ENCODE data around the gene RAB44. TPM values are rescaled to one million over a fixed set of nuclear protein-coding genes. Genes with fewer than 3 reads are reported as not detected.

RAB44 gene
- total RNA-seq, 1 experiment from 2014 or later: 0.11 TPM

GRCh38 chr6:36753671-36754405 lies 56.2 kb downstream of the RAB44 start:
- POLR2A ChIA-PET: interaction anchor here (0.6 kb wide), 1 partner anchor 29 kb away, joined by 3 read pairs; no protein-coding TSS in a partner anchor
- peaks cover 4% of the 10 kb centered on the region for H3K4me1 Mint-ChIP-seq
- no peak overlapping the region for H3K27ac Mint-ChIP-seq
- no peak overlapping the region for H3K4me3 Mint-ChIP-seq
- ATAC-seq (no peak), DNase-seq (ENCODE audit: low spot score) (no peak)
- H3K27me3 Mint-ChIP-seq (ENCODE audit: low read depth): no peaks in the 10 kb centered on the region
- no peak for TF ChIP-seq CREM (CRISPR knock-in tag; IDR thresholded peaks at IDR 0.05)
- no peak for TF ChIP-seq NFATC4 (CRISPR knock-in tag; IDR thresholded peaks at IDR 0.05)
- no peak for TF ChIP-seq ZBTB21 (CRISPR knock-in tag; IDR thresholded peaks at IDR 0.05; ENCODE audit: borderline replicate concordance)
- no peak for TF ChIP-seq MLX (CRISPR knock-in tag; IDR thresholded peaks at IDR 0.05)
- TF ChIP-seq TEAD4 (CRISPR knock-in tag; IDR thresholded peaks at IDR 0.05): no peak
- TF ChIP-seq, protein P1, sequence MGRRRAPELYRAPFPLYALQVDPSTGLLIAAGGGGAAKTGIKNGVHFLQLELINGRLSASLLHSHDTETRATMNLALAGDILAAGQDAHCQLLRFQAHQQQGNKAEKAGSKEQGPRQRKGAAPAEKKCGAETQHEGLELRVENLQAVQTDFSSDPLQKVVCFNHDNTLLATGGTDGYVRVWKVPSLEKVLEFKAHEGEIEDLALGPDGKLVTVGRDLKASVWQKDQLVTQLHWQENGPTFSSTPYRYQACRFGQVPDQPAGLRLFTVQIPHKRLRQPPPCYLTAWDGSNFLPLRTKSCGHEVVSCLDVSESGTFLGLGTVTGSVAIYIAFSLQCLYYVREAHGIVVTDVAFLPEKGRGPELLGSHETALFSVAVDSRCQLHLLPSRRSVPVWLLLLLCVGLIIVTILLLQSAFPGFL (CRISPR knock-in tag; IDR thresholded peaks at IDR 0.05; ENCODE audit: borderline replicate concordance): no peak
- TF ChIP-seq RELA (CRISPR knock-in tag; IDR thresholded peaks at IDR 0.05; ENCODE audit: borderline replicate concordance): no peak
- no peak for TF ChIP-seq TCF7 (CRISPR knock-in tag; IDR thresholded peaks at IDR 0.05; ENCODE audit: low read depth)
- TF ChIP-seq USF2 (CRISPR knock-in tag; IDR thresholded peaks at IDR 0.05): no peak
- TF ChIP-seq ZMAT4 (CRISPR knock-in tag; IDR thresholded peaks at IDR 0.05): no peak
- TF ChIP-seq NR2C2 (CRISPR knock-in tag; IDR thresholded peaks at IDR 0.05): no peak
- no peak for TF ChIP-seq RORB (CRISPR knock-in tag; IDR thresholded peaks at IDR 0.05)
- TF ChIP-seq, protein P2, sequence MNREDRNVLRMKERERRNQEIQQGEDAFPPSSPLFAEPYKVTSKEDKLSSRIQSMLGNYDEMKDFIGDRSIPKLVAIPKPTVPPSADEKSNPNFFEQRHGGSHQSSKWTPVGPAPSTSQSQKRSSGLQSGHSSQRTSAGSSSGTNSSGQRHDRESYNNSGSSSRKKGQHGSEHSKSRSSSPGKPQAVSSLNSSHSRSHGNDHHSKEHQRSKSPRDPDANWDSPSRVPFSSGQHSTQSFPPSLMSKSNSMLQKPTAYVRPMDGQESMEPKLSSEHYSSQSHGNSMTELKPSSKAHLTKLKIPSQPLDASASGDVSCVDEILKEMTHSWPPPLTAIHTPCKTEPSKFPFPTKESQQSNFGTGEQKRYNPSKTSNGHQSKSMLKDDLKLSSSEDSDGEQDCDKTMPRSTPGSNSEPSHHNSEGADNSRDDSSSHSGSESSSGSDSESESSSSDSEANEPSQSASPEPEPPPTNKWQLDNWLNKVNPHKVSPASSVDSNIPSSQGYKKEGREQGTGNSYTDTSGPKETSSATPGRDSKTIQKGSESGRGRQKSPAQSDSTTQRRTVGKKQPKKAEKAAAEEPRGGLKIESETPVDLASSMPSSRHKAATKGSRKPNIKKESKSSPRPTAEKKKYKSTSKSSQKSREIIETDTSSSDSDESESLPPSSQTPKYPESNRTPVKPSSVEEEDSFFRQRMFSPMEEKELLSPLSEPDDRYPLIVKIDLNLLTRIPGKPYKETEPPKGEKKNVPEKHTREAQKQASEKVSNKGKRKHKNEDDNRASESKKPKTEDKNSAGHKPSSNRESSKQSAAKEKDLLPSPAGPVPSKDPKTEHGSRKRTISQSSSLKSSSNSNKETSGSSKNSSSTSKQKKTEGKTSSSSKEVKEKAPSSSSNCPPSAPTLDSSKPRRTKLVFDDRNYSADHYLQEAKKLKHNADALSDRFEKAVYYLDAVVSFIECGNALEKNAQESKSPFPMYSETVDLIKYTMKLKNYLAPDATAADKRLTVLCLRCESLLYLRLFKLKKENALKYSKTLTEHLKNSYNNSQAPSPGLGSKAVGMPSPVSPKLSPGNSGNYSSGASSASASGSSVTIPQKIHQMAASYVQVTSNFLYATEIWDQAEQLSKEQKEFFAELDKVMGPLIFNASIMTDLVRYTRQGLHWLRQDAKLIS (CRISPR knock-in tag; IDR thresholded peaks at IDR 0.05; ENCODE audit: borderline replicate concordance): no peak
- CTCF ChIA-PET: interaction anchor here (0.8 to 4.6 kb wide), 8 partner anchors 10 to 264 kb away, joined by 3 to 35 read pairs (median 4); partner anchors contain the start of gene C6orf89
- peaks cover 14% of the 10 kb centered on the region for H3K9me3 Mint-ChIP-seq
- no peaks in the 10 kb centered on the region for H3K36me3 Mint-ChIP-seq

GRCh38 chr6:36754582-36755434 lies 57.2 kb downstream of the RAB44 start:
- ChIA-PET CTCF (interaction anchor here (0.9 to 4.6 kb wide), 6 partner anchors 10 to 263 kb away, joined by 3 to 35 read pairs (median 5); no protein-coding TSS in a partner anchor), POLR2A (interaction anchor here (0.6 kb wide), 1 partner anchor 66 kb away, joined by 4 read pairs; no protein-coding TSS in a partner anchor)
- peaks cover 12% of the 10 kb centered on the region for H3K4me1 Mint-ChIP-seq
- H3K27me3 Mint-ChIP-seq (ENCODE audit: low read depth): no peaks in the 10 kb centered on the region
- no peaks in the 10 kb centered on the region for H3K36me3 Mint-ChIP-seq
- peaks cover 4% of the 10 kb centered on the region; the same call in 1 of the 2 replicates for H3K9me3 Mint-ChIP-seq
- DNase-seq (ENCODE audit: low spot score): no peak
- H3K4me3 Mint-ChIP-seq: no peak overlapping the region
- H3K27ac Mint-ChIP-seq: no peak overlapping the region
- no peak for ATAC-seq
- TF ChIP-seq ERG (CRISPR knock-in tag; IDR thresholded peaks at IDR 0.05): no peak
- TF ChIP-seq ZNF671 (CRISPR knock-in tag; IDR thresholded peaks at IDR 0.05): no peak
- no peak for TF ChIP-seq SOX15 (CRISPR knock-in tag; IDR thresholded peaks at IDR 0.05)
- no peak for TF ChIP-seq ZNF317 (CRISPR knock-in tag; IDR thresholded peaks at IDR 0.05; ENCODE audit: borderline replicate concordance, low read depth)
- TF ChIP-seq RELA (CRISPR knock-in tag; IDR thresholded peaks at IDR 0.05; ENCODE audit: borderline replicate concordance): no peak
- TF ChIP-seq ZBTB21 (CRISPR knock-in tag; IDR thresholded peaks at IDR 0.05; ENCODE audit: borderline replicate concordance): no peak
- no peak for TF ChIP-seq ZNF232 (CRISPR knock-in tag; IDR thresholded peaks at IDR 0.05)
- TF ChIP-seq MLX (CRISPR knock-in tag; IDR thresholded peaks at IDR 0.05): no peak
- TF ChIP-seq CDX4 (CRISPR knock-in tag; IDR thresholded peaks at IDR 0.05; ENCODE audit: borderline replicate concordance): no peak
- TF ChIP-seq, protein P3, sequence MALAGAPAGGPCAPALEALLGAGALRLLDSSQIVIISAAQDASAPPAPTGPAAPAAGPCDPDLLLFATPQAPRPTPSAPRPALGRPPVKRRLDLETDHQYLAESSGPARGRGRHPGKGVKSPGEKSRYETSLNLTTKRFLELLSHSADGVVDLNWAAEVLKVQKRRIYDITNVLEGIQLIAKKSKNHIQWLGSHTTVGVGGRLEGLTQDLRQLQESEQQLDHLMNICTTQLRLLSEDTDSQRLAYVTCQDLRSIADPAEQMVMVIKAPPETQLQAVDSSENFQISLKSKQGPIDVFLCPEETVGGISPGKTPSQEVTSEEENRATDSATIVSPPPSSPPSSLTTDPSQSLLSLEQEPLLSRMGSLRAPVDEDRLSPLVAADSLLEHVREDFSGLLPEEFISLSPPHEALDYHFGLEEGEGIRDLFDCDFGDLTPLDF (CRISPR knock-in tag; IDR thresholded peaks at IDR 0.05): no peak

Data from WTC11 (cell line).